GM12892 (cell line): ENCODE results near the gene TAGLN3. TPM values are rescaled to one million over a fixed set of nuclear protein-coding genes. Genes with fewer than 3 reads are reported as not detected.

ENCODE experiments used
- DNase-seq: peaks from one replicate; pipeline ENCODE4 v3.0.0; 2011; ENCODE audit not compliant: insufficient read length
- FAIRE-seq: peaks from 2 replicates; lab custom pipeline; 2011; peaks lifted over from hg19 to GRCh38; lab: Jason Lieb, UNC
- POLR2A ChIP-seq: IDR thresholded peaks from 2 replicates; pipeline ENCODE4 v1.6.1; 2011; ENCODE audit warnings: low read depth, low read length, control low read depth
- POLR2AphosphoS5 ChIP-seq: IDR thresholded peaks from 2 replicates; pipeline ENCODE4 v1.6.1; 2011; ENCODE audit warnings: low read depth, low read length, control low read depth
- TAF1 ChIP-seq: IDR thresholded peaks from 2 replicates; pipeline ENCODE4 v1.6.1; 2011; ENCODE audit warnings: low read depth, mild to moderate bottlenecking, control low read depth, low read length, borderline replicate concordance
- polyA plus RNA-seq: library from polyadenylated mRNA; unstranded; fragments of >200 nt; gene quantifications from one replicate; pipeline ENCODE4 v1.2.1, GENCODE V29; 2012; ENCODE audit warnings: missing spikeins, inconsistent platforms; ENCODE audit not compliant: missing spikeins

The TAGLN3 gene
- not detected for polyA plus RNA-seq

DNA sequence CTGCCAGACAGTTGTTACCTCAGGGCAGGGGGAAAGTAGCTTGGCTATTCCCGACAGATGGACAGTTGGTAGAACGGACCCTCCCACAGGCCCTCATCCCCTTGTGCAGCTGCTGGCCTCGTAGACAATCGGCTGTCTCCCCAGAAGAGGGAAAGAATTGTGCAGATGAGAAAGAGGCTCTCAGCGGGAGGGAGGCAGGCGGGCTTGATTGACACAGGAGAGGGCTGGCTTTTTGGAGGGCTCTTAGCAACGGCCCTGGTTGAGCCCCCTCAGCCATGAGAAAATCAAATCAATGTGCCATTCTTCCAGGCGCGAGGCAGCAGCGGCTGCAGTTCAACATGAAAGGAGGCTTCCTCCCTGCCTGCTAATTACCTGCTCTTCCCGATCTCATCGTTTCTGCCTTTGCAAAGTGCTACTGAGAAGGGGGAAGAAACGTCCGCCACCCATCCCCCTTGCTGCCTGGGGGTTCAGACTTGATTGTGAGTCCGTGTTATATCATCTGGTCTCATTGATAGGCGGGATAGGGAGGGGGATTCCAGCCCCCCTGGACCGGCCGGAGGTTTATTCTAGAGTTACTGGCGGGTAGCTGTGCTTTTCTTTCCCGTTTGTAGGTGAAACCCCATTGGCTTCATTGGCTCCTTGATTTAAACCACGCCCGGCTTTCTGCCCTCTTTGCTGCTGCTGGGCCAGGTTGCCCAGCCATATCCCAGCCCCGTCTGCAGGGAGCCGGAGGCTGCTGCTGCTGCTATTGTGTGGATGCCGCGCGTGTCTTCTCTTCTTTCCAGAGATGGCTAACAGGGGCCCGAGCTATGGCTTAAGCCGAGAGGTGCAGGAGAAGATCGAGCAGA is at the start of gene TAGLN3:
TSS of gene TAGLN3 (plus strand) at position 287 of the 848 bp plus-strand sequence. CDS start at position 788, 501 bp downstream.
- no peak for TF ChIP-seq POLR2AphosphoS5
- TF ChIP-seq POLR2A: no peak
- no peak for TF ChIP-seq TAF1
- FAIRE-seq (no peak), DNase-seq (no peak)

DNA sequence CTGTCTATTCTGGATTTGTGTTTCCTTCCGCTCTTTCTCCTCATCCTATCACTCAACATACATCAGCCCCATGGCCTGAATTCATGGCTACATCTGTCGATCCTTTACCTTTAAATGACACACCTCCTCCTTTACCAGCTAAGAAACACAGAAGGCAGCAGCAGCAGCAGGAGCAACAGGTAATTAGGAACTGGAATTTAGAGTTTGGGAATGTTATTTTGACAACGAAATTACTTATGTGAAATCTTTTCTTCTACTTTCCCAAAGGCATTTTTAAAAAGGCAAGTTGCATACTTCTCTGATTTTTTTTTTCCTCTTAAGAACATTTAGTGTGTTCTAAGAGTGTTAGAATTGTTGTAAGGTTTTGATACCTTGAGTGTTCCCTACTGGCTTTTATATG is 49.0 kb upstream of the TAGLN3 start:
- FAIRE-seq: no peak
- no peak for DNase-seq

DNA sequence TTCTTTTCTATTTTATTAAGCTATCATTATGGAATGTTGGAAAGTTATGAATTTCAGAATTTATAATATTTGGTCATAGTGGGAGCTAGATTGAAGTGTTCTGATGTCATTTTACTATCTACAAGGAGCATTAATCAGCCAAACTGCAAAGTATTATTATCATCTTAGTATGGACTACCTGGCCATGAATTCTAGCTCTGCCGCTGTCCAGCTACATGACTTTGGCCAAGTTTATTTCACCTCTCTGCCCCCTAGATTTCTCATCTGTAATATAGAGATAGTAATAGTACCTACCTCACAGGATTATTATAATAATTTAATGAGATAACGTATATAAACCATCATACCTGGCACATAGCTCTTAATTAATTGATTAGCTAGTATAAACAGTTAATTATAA is 47.7 kb upstream of the TAGLN3 start:
- TF ChIP-seq POLR2AphosphoS5 (no peak), POLR2A (no peak), TAF1 (no peak)
- no peak for FAIRE-seq
- DNase-seq: no peak

More for the DNA sequence above, 49.0 kb upstream of the TAGLN3 start:
- TF ChIP-seq POLR2A (no peak), POLR2AphosphoS5 (no peak), TAF1 (no peak)

- no peak for DNase-seq
- TF ChIP-seq POLR2AphosphoS5 (no peak), TAF1 (no peak), POLR2A (no peak)
- no peak for FAIRE-seq
Observed at GRCh38 chr3:111952086-111952485, 46.6 kb upstream of the TAGLN3 start.

GRCh38 chr3:111952866-111953450 is 45.8 kb upstream of the TAGLN3 start:
- no peak for FAIRE-seq
- TF ChIP-seq POLR2AphosphoS5 (no peak), TAF1 (no peak), POLR2A (no peak)
- no peak for DNase-seq

DNA sequence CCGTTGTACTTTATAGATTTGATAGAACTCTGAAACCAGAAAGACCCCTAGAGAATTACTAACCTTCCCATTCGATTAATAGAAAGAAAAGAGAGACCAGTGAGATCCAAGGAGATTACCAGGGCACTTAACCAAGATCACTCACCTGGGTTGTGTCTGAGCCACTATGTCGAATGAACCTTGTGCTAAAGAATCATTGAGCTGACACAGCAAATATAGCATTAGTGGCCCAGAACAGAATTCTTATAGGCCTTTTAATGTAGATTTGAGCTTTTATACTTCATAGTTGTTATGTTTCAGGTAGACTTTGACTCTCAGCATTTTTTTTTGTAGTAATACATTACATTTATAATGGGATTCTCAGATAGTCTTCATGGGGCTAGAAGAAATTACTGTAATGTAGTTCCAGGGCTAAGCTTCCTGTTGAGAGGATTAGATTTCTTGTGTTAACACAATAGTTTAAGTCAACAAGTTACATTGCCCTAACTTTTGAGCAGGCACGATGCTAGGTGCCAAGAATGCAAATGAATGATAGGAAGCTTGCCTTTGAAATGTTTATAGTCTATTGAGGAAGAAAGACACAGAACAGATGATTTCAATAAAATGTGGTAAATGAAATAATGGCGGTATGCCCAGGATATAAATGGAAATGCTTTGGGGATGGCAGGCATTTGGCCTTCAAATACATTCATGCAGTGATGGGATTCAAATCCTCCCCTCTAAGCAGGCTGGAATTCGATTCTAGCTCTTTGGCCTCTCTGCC is 44.3 kb upstream of the TAGLN3 start:
- no peak for FAIRE-seq
- DNase-seq: no peak
- TF ChIP-seq POLR2A (no peak), POLR2AphosphoS5 (no peak), TAF1 (no peak)

GRCh38 chr3:111955876-111956275 is 42.8 kb upstream of the TAGLN3 start:
- no peak for TF ChIP-seq POLR2AphosphoS5
- no peak for TF ChIP-seq TAF1
- TF ChIP-seq POLR2A: no peak
- DNase-seq: no peak
- FAIRE-seq: no peak

DNA sequence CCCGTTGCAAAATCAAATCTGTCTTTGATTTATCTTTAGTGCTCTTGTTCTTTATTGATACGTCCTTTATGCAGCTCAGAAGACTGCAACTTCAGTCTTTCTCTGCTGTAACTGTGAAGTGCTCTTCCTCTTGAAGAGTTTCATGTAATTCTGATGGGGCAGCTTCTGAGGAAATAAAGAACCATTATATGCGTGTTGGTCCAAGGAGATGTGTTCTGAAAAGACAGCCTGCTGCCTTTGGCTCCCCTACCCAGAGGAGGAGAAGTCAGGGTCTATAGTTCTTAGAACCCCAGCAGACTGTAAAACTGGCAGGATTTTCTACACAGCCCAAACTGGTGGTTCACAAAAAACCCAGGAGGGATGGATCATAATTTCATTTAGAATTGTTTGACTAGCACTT is 42.3 kb upstream of the TAGLN3 start:
- no peak for DNase-seq
- no peak for TF ChIP-seq TAF1
- no peak for TF ChIP-seq POLR2AphosphoS5
- TF ChIP-seq POLR2A: no peak
- no peak for FAIRE-seq

DNA sequence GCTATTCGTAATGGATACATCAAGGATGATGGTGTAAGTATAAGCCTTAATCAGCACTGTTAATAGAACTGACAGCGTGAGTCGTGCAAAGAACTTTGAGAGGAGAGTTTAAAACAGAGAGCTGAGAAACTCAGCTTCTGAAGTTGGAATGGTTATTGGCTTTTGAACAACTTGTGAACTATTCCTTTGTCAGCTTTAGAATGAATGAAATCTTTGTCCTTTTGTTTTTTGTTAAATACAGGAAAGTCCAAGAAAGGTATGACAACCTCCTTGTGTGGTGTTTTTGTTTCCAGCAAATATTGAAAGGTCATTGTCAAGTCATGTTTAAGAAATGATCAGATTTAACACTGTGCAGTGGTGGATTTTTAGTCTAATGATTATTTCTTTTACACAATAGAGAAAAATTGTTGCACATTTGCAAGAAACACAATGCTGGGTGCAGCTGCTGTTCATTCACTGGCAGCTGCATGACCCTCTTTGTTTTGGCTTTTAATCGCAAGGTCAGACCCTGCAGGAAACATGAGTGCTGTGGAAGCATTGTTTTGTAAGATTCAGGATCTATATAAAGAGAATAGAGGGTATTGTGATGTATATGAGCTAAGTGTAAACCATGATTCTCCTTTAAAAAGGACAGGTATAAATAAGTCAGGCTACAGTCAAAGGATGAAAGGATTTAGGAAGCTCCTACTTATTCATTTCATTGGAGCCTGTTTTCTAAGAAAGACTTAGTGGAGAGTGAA is 41.6 kb upstream of the TAGLN3 start:
- TF ChIP-seq POLR2AphosphoS5 (no peak), POLR2A (no peak), TAF1 (no peak)
- DNase-seq (no peak), FAIRE-seq (no peak)

DNA sequence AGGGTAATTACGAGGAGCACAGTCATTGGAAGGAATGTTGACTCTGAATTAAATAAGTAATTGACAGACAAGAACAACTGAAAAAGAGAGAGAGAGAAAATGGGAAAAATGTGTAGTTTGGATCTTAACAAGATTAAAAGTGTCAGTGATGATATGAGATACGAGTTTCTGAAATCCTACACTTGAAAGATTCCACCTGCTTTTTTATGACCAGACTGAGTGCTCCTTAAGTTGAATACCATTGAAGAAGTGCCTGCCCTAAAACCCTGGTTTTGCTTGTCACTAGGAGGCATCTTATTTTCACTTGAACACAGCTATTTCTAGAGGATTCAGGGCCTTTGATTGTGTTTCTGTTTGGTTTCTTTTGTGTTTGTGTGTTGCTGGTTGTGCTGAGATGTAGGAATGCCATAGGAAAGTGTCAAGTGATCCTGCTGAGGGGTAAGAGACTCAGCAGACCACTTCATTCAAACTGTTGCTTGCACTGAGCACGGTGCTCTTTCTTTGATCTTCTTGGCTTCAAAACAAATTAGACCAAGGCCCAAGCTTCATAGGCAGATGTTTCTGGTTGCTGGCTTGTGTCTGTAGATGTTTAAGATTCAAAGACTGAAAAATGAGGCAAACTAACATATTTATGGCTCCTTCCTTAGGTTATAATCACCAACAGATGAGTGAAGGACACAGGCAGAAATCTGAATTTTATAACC is 37.1 kb upstream of the TAGLN3 start:
- no peak for TF ChIP-seq POLR2A
- TF ChIP-seq POLR2AphosphoS5: no peak
- no peak for TF ChIP-seq TAF1
- DNase-seq (no peak), FAIRE-seq (no peak)

DNA sequence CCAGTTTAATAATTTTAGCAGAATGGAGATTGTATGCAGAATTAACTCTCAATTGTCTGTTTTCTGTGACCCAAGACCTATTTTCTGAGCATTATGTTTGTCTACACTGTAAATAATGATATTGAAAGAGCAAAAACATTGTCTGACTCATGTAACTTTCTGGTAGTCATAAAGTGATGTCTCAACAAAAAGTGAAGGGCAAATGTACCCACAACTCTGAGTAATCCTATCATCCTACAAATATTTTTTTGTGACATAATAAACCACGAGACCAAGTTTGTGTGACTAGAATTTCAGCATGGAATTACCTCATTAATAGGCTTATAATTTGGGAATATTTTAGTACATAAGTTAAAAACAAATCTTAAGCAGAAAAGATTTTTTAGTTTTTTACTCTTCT is 35.3 kb upstream of the TAGLN3 start:
- no peak for TF ChIP-seq POLR2AphosphoS5
- TF ChIP-seq TAF1: no peak
- TF ChIP-seq POLR2A: no peak
- DNase-seq: no peak
- no peak for FAIRE-seq
